ENCODE data around the gene DNAH8. TPM values are rescaled to one million over a fixed set of nuclear protein-coding genes. Genes with fewer than 3 reads are reported as not detected.

DNAH8 gene
- total RNA-seq, 1 experiment from 2014 or later, result not detected

DNA sequence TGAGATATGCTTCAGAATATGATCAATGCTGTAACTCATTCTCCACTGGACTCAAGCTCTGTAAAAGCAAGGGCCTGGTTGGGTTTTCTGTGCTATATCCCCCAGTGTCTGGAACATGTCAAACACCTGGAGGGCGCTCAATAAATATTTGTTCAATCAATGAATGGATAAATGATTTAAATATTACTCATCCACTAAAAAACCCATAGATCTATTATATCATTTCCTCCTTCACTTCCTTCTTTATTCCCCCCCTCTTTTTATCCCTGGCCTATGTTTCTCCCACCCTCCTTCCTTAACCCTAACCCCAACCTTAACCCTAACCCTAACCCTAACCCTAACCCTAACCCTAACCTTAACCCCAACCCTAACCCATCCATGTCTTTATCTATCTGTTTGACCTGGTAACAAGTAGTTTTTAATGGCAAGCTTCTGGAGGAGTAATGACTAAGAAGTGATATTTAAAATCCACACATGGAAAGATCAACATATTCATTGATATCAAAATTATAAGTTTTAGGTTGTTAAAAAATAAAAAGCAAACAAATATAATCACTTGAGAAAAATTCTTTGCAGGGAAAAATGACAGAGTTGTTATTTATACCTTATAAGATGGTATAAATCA lies 229.7 kb downstream of the DNAH8 start:
- Mint-ChIP-seq H3K4me3 (ENCODE audit: unreplicated experiment) (no peak overlapping the region), H3K9me3 (ENCODE audit: unreplicated experiment) (no peaks in the 10 kb centered on the region), H3K4me1 (ENCODE audit: insufficient read depth, unreplicated experiment) (no peaks in the 10 kb centered on the region), H3K36me3 (ENCODE audit: insufficient read depth, unreplicated experiment) (no peaks in the 10 kb centered on the region), H3K27me3 (ENCODE audit: insufficient read depth, unreplicated experiment) (no peaks in the 10 kb centered on the region), H3K27ac (ENCODE audit: low read depth, unreplicated experiment) (no peak overlapping the region)
- POLR2A ChIA-PET, result no interaction called here
- no peak for DNase-seq (ENCODE audit: unreplicated experiment)
- TF ChIP-seq, protein P1, sequence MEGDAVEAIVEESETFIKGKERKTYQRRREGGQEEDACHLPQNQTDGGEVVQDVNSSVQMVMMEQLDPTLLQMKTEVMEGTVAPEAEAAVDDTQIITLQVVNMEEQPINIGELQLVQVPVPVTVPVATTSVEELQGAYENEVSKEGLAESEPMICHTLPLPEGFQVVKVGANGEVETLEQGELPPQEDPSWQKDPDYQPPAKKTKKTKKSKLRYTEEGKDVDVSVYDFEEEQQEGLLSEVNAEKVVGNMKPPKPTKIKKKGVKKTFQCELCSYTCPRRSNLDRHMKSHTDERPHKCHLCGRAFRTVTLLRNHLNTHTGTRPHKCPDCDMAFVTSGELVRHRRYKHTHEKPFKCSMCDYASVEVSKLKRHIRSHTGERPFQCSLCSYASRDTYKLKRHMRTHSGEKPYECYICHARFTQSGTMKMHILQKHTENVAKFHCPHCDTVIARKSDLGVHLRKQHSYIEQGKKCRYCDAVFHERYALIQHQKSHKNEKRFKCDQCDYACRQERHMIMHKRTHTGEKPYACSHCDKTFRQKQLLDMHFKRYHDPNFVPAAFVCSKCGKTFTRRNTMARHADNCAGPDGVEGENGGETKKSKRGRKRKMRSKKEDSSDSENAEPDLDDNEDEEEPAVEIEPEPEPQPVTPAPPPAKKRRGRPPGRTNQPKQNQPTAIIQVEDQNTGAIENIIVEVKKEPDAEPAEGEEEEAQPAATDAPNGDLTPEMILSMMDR (IDR thresholded peaks at IDR 0.05; ENCODE audit: unreplicated experiment), result no peak
- intact Hi-C loops (cut with micrococcal nuclease), result no loop called here
- CTCF ChIA-PET, result interaction anchor here (0.6 to 0.8 kb wide), 2 partner anchors 72 to 183 kb away, joined by 3 to 5 read pairs; no protein-coding TSS in a partner anchor
- BruUV-seq (replicated peaks), result no TSS peak

- no peak overlapping the region for H3K4me3 Mint-ChIP-seq (ENCODE audit: unreplicated experiment)
- H3K36me3 Mint-ChIP-seq (ENCODE audit: insufficient read depth, unreplicated experiment), result peaks cover 6% of the 10 kb centered on the region
- no peak overlapping the region for H3K27ac Mint-ChIP-seq (ENCODE audit: low read depth, unreplicated experiment)
- peak; percentile 72 for DNase-seq (ENCODE audit: unreplicated experiment)
- CTCF ChIA-PET, result interaction anchor here (0.5 kb wide), 1 partner anchor 10 kb away, joined by 3 read pairs; no protein-coding TSS in a partner anchor
- TF ChIP-seq, protein P1 (IDR thresholded peaks at IDR 0.05; ENCODE audit: unreplicated experiment), result no peak
- H3K27me3 Mint-ChIP-seq (ENCODE audit: insufficient read depth, unreplicated experiment), result no peaks in the 10 kb centered on the region
- H3K9me3 Mint-ChIP-seq (ENCODE audit: unreplicated experiment), result peaks cover 6% of the 10 kb centered on the region
- POLR2A ChIA-PET, result no interaction called here
- no TSS peak for BruUV-seq (replicated peaks)
- H3K4me1 Mint-ChIP-seq (ENCODE audit: insufficient read depth, unreplicated experiment), result peaks cover 16% of the 10 kb centered on the region
- intact Hi-C loops (cut with micrococcal nuclease), result no loop called here
Measured at GRCh38 chr6:38955861-38956260, 240.8 kb downstream of the DNAH8 start.

- peak; percentile 45 for DNase-seq (ENCODE audit: unreplicated experiment)
- peaks cover 16% of the 10 kb centered on the region for H3K4me1 Mint-ChIP-seq (ENCODE audit: insufficient read depth, unreplicated experiment)
- H3K9me3 Mint-ChIP-seq (ENCODE audit: unreplicated experiment), result peaks cover 6% of the 10 kb centered on the region
- H3K27ac Mint-ChIP-seq (ENCODE audit: low read depth, unreplicated experiment), result peak overlapping the region; percentile 63
- TF ChIP-seq, protein P1 (IDR thresholded peaks at IDR 0.05; ENCODE audit: unreplicated experiment), result no peak
- intact Hi-C loops (cut with micrococcal nuclease), result no loop called here
- peak overlapping the region; percentile 15 for H3K4me3 Mint-ChIP-seq (ENCODE audit: unreplicated experiment)
- no peaks in the 10 kb centered on the region for H3K27me3 Mint-ChIP-seq (ENCODE audit: insufficient read depth, unreplicated experiment)
- ChIA-PET CTCF (interaction anchor here (0.5 kb wide), 1 partner anchor 133 kb away, joined by 4 read pairs; no protein-coding TSS in a partner anchor), POLR2A (no interaction called here)
- BruUV-seq (replicated peaks), result no TSS peak
- H3K36me3 Mint-ChIP-seq (ENCODE audit: insufficient read depth, unreplicated experiment), result peaks cover 6% of the 10 kb centered on the region
Measured at GRCh38 chr6:38957426-38957825, 242.3 kb downstream of the DNAH8 start.

DNA sequence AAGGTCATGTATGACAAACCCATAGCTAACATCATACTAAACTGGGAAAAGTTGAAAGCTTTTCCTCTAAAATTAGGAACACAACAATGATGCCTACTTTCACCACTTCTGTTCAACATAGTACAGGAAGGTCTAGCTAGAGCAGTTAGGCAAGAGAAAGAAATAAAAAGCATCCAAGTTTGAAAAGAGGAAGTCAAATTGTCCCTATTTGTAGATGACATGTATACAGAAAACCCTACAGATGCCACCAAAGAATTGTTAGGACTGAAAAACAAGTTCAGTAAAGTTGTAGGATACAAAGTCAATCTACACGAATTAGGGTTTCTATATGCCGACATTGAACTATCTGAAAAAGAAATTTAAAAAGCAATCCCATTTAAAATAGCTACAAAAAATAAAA lies 244.0 kb downstream of the DNAH8 start:
- BruUV-seq (replicated peaks), result no TSS peak
- DNase-seq (ENCODE audit: unreplicated experiment), result no peak
- H3K9me3 Mint-ChIP-seq (ENCODE audit: unreplicated experiment), result peaks cover 6% of the 10 kb centered on the region
- intact Hi-C loops (cut with micrococcal nuclease), result no loop called here
- H3K4me1 Mint-ChIP-seq (ENCODE audit: insufficient read depth, unreplicated experiment), result peaks cover 16% of the 10 kb centered on the region
- no peaks in the 10 kb centered on the region for H3K27me3 Mint-ChIP-seq (ENCODE audit: insufficient read depth, unreplicated experiment)
- TF ChIP-seq, protein P1 (IDR thresholded peaks at IDR 0.05; ENCODE audit: unreplicated experiment), result no peak
- CTCF ChIA-PET, result no interaction called here
- peaks cover 6% of the 10 kb centered on the region for H3K36me3 Mint-ChIP-seq (ENCODE audit: insufficient read depth, unreplicated experiment)
- H3K4me3 Mint-ChIP-seq (ENCODE audit: unreplicated experiment), result no peak overlapping the region
- no peak overlapping the region for H3K27ac Mint-ChIP-seq (ENCODE audit: low read depth, unreplicated experiment)
- POLR2A ChIA-PET, result no interaction called here

Data from MCF 10A (cell line).